Neutrophil (primary cell): ENCODE measurements around the gene CHKA.

Source experiments
- H3K27ac ChIP-seq: fragments of 200-600 bp; sonication (generic); 2 replicates; pipeline ENCODE4 v1.5.1; 2016; ENCODE audit warnings: mild to moderate bottlenecking, moderate library complexity
- H3K27me3 ChIP-seq: fragments of 200-600 bp; sonication (generic); 2 replicates; pipeline ENCODE4 v1.6.0; 2016; ENCODE audit warnings: mild to moderate bottlenecking
- H3K36me3 ChIP-seq: fragments of 200-600 bp; sonication (generic); 2 replicates; pipeline ENCODE4 v1.5.1; 2017
- H3K4me1 ChIP-seq, 2 experiments: fragments of 200-600 bp in 1 of 2; sonication (generic) in 1 of 2; 1 replicate in 1 of 2; 2 replicates in 1 of 2; pipeline versions ENCODE4 v1.5.1 to v1.6.1; 2013 to 2016; ENCODE audit warnings: low read depth in 1 of 2, low read length in 1 of 2, mild to moderate bottlenecking in 1 of 2, moderate library complexity in 1 of 2; ENCODE audit not compliant: control insufficient read depth in 1 of 2, insufficient read depth in 1 of 2
- H3K4me3 ChIP-seq, 2 experiments: fragments of 200-600 bp in 1 of 2; sonication (generic) in 1 of 2; 1 replicate in 1 of 2; 2 replicates in 1 of 2; pipeline ENCODE4 v1.5.1; 2013 to 2016; ENCODE audit warnings: low read depth in 1 of 2, low read length in 1 of 2, mild to moderate bottlenecking in 1 of 2, moderate library complexity in 1 of 2
- H3K9me3 ChIP-seq: fragments of 200-600 bp; sonication (generic); 2 replicates; pipeline ENCODE4 v1.5.1; 2016
- CTCF ChIP-seq: fragments of 200-600 bp; sonication (generic); IDR thresholded peaks from 2 replicates; pipeline ENCODE4 v1.5.1; 2016; ENCODE audit warnings: antibody characterized with exemption

Gene CHKA

GRCh38 chr11:68121067-68121899 is at the start of gene CHKA:
TSS of gene CHKA (minus strand) at chr11:68121388. CDS start at chr11:68121177, 211 bp downstream.
- Histone ChIP-seq H3K36me3 (no peaks in the 10 kb centered on the region), H3K27ac (peak within 1 kb of the TSS; percentile 93), H3K4me1 (peaks cover 36 to 37% of the 10 kb centered on the region in 2 experiments), H3K9me3 (no peaks in the 10 kb centered on the region), H3K4me3 (peak within 1 kb of the TSS; percentile 79 to 89), H3K27me3 (no peaks in the 10 kb centered on the region)
- peak; percentile 34 for TF ChIP-seq CTCF

GRCh38 chr11:68169442-68169841 is 48.3 kb upstream of the CHKA start:
- TF ChIP-seq CTCF = no peak
- no peaks in the 10 kb centered on the region for H3K9me3 ChIP-seq
- no peak overlapping the region for H3K4me3 ChIP-seq
- H3K36me3 ChIP-seq = peaks cover 100% of the 10 kb centered on the region
- no peaks in the 10 kb centered on the region for H3K27me3 ChIP-seq
- H3K4me1 ChIP-seq = peaks cover 6 to 9% of the 10 kb centered on the region in 2 experiments
- no peak overlapping the region for H3K27ac ChIP-seq

- peaks cover 100% of the 10 kb centered on the region for H3K36me3 ChIP-seq
Measured at GRCh38 chr11:68168694-68169093, 47.5 kb upstream of the CHKA start.

GRCh38 chr11:68167474-68167873 is 46.3 kb upstream of the CHKA start:
- peaks cover 100% of the 10 kb centered on the region for H3K36me3 ChIP-seq
- TF ChIP-seq CTCF = no peak
- no peak overlapping the region for H3K4me3 ChIP-seq
- no peaks in the 10 kb centered on the region for H3K9me3 ChIP-seq
- H3K27ac ChIP-seq = no peak overlapping the region
- H3K4me1 ChIP-seq = no peaks in the 10 kb centered on the region
- no peaks in the 10 kb centered on the region for H3K27me3 ChIP-seq

More at GRCh38 chr11:68168694-68169093, 47.5 kb upstream of the CHKA start:
- no peak for TF ChIP-seq CTCF
- no peaks in the 10 kb centered on the region for H3K9me3 ChIP-seq
- no peak overlapping the region for H3K4me3 ChIP-seq
- H3K27ac ChIP-seq = no peak overlapping the region
- no peaks in the 10 kb centered on the region for H3K27me3 ChIP-seq
- peaks cover 0 to 1% of the 10 kb centered on the region in 2 experiments for H3K4me1 ChIP-seq

- Histone ChIP-seq H3K4me3 (no peak overlapping the region), H3K36me3 (peaks cover 99% of the 10 kb centered on the region), H3K9me3 (no peaks in the 10 kb centered on the region), H3K27me3 (no peaks in the 10 kb centered on the region), H3K4me1 (no peaks in the 10 kb centered on the region), H3K27ac (no peak overlapping the region)
- TF ChIP-seq CTCF = no peak
Measured at GRCh38 chr11:68166969-68167368, 45.8 kb upstream of the CHKA start.
